IPS-18c (cell line): ENCODE data around the gene KITLG.
A peak's percentile ranks its signal among the peaks of the same experiment; 100 is the strongest.

Source experiments
- H3K4me3 ChIP-seq: 2 replicates; pipeline ENCODE4 v1.7.0; 2013; ENCODE audit warnings: low read depth, mild to moderate bottlenecking, low read length, moderate library complexity; ENCODE audit not compliant: insufficient read depth
- H3K9me3 ChIP-seq: one replicate; pipeline ENCODE4 v1.6.1; 2013; ENCODE audit warnings: mild to moderate bottlenecking, low read length, moderate library complexity; ENCODE audit not compliant: control insufficient read depth, insufficient read depth

KITLG gene

DNA sequence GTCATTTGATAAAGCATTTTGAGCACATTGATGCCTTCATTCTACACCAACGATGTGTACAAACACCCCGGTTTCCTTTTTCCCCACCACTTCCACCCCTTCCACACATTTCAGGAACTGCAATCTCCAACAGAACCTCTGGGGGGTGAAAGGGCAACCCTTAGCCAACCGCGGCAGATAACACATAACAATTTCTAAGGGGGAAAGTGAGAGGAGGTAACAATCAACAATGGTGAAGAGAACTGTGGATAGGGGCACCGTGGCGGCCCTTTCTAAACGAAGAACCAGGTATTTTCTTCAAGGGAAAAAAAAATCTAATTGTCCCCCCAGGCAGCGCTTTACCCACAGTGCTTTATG lies 1.1 kb downstream of the KITLG start:
- Histone ChIP-seq H3K9me3 (no peaks in the 10 kb centered on the region), H3K4me3 (peak overlapping the region; percentile 80)

DNA sequence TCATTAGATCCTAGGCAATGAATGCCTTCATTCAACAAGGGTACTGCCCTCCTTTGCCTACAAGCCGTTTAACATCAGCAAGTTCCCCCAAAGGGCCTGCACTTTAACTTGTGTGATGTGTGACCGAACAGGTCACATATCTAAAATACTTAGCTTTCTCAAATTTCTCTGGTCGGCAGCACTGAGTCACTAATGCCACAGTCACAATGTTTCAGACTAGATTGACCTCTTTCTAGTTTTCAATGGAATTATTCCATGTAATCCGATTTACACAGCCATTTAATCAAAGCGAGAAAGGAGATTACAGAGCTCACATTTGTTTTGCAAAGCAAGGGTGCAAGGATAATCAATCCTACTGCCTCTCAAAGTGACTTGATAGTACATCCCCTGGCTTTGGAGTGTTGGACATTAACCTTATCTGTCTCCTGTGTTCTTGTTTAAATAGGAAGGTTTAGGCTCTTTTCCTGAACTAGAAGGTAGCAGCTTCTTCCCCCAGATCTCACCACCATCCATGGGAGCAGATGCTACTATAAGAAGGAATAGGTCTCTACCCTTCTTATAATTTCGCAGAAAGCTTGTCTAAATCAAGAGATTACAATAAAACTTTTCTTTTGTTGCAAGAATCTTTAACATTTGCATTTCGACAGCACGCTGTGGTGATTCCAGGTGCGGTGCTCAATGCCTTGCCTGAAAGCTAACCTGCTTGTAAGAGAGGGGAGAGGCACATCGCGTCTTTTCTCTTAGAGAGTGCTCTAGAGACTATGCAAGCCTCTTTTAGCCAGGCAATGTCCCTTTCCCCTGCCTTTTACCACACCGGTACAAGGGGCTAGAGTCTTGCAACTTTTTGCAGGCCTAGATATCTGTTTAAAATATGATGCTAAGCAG lies 1.8 kb downstream of the KITLG start:
- Histone ChIP-seq H3K4me3 (peak overlapping the region; percentile 80; the same call in 1 of the 2 replicates), H3K9me3 (no peaks in the 10 kb centered on the region)

DNA sequence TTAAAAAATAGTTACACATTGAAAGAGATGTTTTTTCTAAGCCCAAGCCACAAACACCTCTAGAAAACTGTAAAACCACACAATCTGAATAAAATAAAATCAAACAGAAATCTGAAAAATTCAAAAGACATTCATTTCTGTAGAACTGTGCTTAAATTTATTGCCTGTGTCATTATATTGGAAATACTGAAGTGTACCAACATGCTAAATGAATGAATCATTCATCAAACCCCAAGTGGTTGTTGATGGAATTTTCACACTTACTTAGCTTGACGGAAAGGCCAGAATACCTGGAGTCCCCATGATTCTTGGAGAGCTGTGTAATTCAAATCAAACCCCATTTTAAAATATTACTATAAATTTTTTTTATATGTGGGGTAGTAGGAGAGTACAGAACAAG lies 2.7 kb downstream of the KITLG start:
- Histone ChIP-seq H3K4me3 (no peak overlapping the region), H3K9me3 (no peaks in the 10 kb centered on the region)

DNA sequence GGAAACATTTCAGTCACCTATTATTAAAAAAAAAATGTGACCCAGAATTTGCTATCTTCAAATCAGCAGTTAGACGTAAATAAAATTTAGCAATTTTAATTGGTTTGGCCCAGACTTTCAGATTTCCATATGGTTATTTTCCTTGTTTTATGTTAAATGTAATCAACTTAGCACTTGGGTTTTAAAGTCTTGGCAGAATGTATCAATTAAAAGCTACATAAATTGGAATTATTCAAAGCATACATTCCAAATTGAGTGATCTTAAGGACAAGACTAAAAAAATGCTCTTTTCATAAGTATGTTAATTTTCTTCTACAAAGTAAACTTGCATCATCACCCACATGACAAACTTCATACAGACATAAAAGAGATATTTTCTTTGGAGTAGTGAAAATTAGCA lies 3.4 kb downstream of the KITLG start:
- Histone ChIP-seq H3K9me3 (no peaks in the 10 kb centered on the region), H3K4me3 (no peak overlapping the region)

DNA sequence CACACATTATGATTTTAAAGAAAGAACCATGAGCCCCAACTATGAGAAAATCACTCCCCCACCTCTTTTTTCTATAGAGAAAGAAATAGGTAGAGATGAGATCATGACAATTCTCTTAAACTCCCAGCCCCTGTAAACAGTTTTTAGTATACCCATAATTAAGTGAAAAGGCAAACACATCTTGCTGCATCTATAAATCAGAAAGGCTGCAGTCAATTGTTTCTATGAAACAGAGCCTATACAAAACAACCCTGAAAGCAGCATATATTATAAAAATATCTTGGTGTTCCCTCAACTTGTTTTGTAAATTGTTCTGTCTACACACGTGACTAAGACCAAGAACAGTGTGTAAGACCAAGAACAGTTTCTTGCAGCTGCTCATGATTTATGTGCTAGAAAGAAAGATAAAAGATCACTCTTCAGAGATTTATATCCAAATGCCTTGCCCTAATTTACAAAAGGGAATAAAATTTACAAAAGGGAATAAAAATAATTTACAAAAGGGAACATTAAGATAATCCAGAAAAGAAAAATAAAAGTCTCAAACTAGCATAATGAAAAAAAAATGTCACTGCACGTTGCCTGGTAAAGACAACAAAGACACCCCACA lies 4.8 kb downstream of the KITLG start:
- H3K4me3 ChIP-seq, result no peak overlapping the region
- no peaks in the 10 kb centered on the region for H3K9me3 ChIP-seq

DNA sequence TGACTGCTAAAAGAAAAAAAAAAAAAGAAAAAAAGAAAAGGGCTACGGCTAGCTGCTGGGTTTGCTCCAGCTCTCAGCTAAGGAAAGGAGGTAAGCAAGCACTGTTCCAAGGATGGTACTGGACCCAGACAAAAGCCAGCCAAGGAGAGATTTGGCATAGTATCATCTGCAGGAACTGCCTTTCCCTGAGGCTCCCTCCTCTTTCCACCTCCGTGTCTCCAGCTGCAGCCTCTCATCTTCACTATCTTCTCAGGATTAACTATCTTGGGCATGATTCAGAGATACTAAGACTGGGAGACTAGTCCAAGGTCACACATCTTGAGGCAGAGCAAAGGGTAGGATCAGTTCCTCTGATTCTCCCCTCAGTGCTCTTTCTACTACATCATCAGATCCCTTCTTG lies 6.0 kb downstream of the KITLG start:
- Histone ChIP-seq H3K4me3 (no peak overlapping the region), H3K9me3 (no peaks in the 10 kb centered on the region)

DNA sequence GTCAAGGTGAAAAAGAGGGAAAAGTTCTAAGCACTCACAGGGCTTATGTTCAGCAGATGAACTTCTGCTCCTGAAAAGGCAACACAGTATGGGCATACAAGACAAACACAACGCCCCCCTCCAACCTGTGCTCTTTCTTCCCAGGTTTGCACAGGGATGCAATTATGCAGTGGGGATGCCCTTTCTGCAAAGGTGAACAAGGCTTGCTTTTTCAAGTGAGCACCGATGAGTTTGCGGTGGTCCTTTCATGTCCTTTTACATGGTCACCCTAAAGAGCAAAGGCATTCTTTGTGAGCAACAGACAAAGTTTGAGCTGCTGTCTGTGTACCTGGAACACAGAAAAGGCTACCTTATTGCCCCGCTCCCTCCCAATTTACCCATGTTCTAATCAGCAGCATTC lies 6.7 kb downstream of the KITLG start:
- Histone ChIP-seq H3K4me3 (no peak overlapping the region), H3K9me3 (no peaks in the 10 kb centered on the region)

DNA sequence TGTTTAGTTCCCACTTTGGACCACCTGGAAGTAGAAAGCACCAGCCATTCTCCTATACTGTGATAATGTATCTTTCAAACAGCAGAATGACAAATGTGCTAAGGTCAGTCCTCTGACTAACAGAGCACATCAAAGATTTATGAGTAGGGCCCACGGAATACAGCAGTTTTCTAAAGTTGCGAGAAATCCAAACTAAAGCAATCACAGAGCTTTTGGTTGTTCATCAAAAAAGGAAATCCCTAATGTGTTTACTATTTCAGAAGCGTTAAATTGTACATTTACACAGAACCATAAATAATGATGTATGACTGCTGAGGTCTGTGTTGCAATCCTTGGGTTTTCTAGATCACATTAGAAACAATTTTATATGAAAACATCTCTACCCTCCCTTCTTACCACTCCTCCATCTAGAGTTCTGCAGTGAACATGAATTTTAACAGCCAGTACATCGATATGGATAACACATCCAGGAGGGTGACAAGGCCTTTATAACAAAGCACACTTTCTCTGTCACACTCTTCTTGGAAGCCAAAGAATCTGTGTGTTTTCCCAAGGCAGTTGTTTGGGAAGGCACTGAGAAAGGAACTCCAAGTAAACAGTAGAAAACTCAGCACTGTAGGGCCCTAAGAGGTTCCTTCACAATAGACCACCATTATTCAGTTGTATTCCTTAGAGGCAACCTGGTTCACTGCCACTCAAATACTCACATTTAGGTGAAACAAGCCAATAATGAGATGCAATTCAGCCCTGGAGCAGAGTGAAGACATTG lies 7.3 kb downstream of the KITLG start:
- Histone ChIP-seq H3K9me3 (no peaks in the 10 kb centered on the region), H3K4me3 (no peak overlapping the region)

DNA sequence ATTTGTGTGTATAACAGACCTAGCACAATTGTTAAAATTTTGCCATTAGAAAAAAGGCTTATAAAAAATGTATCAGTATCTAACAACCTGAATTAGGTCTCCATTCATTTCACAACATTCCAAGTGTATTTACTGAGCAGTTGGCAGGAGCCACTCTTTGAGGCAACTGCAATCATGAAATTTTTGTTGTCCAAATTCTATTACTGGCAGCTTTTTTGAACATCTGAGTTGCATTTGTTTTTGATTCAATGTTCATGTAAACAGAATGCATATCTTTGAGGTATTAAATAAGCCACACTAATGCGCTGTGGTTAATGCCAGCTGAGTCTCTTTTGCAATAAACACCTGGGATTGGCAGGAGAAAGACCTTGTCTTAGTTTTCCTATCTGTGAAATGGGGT lies 8.7 kb downstream of the KITLG start:
- H3K4me3 ChIP-seq, result no peak overlapping the region
- H3K9me3 ChIP-seq, result no peaks in the 10 kb centered on the region

DNA sequence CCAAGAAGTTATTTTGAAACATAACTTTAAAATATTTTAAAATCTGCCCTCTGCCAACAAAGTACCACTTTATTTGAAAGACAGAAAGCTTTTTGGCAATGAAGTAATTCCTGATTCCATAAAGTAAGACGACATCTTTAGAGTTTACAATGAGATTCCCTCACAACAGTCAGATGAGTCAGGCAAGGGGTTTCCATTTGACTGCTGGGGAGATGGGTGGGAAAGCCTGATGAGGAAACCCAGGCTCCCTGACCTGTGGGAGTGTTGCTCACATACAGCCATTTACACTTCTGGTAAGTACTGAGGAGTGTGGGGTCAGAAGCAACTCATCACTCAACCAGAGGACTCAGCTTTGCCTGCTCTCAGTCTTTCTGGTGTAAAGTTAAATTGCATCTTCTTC lies 10.2 kb downstream of the KITLG start:
- no peak overlapping the region for H3K4me3 ChIP-seq
- no peaks in the 10 kb centered on the region for H3K9me3 ChIP-seq

DNA sequence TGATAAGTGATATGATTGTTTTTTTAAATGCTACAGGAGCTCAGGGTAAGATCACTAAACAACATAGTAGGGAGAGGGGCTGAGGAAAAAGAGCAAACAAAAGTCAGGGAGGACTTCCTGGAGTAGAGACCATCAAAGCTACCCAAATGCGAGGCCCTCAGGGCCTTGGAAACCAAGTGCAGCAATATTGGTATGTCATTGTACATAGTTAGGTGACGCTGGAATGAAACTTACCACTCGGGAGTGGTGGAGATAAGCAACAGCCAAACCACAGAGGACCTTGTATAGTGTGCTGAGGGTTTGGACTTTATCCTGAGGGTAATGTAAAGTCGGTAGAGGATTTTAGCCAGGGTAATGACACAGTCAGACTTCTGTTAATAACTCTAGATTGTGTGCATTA lies 13.8 kb downstream of the KITLG start:
- Histone ChIP-seq H3K9me3 (no peaks in the 10 kb centered on the region), H3K4me3 (no peak overlapping the region)

DNA sequence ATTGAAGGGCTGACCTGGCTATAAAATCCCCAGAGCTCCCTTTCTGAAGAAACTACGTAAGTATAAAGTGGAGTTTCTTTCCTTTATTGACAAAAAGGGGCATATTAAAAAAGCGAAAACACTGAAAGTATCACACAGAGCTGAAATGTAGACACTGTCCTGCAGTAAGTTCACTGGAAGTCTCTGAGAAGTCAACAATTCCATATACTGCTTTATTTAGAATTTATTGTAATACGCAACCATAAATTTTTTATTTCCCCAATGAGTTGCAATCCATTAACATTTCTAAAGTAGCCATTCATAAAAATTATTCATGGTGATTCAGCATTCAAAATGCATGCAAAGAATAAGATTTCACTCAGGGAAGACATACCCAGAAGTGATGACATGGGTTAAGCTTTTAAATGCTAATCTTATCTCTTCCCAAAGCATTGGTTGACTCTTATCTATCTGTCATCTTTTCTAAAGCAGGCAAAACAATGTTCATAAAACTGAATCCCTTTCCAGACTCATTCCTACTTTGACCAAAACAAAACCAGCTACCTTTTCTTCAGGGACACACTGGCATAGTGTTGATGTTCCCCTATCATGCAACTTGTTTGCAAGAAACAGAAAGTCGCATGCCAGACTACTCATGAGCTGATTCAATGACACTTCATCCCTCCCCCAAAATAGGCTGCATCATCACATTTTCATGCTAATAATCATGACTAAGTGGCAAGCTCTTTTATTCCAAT lies 17.3 kb downstream of the KITLG start:
- H3K4me3 ChIP-seq, result no peak overlapping the region
- no peaks in the 10 kb centered on the region for H3K9me3 ChIP-seq

DNA sequence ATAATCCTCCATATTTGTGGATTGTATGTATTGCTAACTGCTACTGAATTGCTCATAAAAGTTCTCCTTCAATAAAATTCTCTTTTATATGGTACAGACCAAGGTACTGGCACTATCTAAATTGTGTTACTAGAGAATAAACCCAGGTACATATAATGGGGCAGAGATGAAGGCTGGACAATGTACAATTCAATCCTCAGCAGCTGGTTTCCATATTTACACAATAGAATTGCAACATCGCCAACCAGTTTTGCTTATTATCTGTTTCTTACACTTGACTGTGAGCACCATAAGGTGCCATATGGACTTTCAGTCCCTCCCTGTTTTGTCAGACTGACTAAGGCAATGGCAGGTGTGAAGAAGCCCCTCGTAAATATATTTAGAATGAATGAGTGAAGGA lies 18.1 kb downstream of the KITLG start:
- no peaks in the 10 kb centered on the region for H3K9me3 ChIP-seq
- no peak overlapping the region for H3K4me3 ChIP-seq

DNA sequence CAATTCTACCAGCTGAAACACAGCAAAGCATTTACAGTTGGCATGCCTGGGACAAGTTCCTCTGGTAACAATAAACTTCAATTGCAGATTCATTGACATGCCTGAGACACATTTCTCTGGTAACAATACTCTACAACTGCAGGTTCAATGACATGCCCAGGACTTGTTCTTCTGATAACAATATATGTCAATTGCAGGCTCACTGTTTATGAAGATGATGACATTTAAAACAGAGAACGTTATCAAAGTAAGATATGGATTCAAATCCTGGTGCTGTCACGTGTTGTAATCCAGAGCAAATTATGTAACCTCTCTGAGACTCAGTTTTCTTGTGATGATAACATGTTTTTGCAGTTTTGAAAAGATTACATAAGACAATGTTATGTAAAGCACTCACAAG lies 20.5 kb downstream of the KITLG start:
- no peak overlapping the region for H3K4me3 ChIP-seq
- H3K9me3 ChIP-seq, result no peaks in the 10 kb centered on the region

DNA sequence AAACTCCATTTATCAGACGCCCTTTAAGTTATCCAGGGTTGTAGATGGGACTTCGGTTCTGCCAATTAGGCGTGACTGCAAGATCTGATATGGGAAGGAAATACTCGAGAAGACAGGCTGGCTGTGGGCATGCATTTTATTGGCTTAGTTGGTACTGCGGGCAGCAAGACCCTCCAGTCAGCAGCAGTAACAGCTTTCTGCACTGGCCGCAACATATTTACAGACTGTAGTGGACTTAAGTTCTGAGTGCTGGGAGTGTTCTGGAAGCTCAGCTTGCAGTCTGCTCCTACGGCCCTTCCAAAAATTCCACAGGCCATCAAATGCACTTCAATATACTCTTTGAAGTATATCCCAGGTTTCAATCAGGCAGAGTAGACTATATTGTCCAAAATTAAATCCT lies 21.1 kb downstream of the KITLG start:
- no peaks in the 10 kb centered on the region for H3K9me3 ChIP-seq
- H3K4me3 ChIP-seq, result no peak overlapping the region

DNA sequence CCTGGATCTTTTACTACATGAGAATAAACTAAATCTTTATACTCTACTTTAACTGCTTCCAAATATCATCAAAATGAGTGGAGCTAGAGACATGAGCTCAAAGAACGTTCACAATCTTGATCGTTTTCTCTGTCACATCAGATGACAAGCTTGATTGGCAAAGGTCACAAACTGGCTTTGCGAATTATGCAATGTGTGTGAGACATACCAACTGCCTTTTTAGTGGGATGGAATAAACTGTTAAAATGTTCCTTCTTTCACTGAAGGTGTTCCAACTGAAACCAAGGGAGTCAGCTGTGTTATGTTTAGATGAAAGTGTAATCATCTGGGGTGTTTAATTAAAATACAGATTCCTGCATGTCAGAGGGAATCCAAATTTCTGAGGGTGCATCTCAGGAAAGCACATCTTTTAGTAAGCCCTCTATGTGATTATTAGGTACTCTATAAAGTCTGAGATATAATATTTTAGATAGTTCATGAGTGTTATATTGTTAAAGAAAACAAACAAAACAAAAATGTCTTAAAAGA lies 21.9 kb downstream of the KITLG start:
- no peak overlapping the region for H3K4me3 ChIP-seq
- no peaks in the 10 kb centered on the region for H3K9me3 ChIP-seq

DNA sequence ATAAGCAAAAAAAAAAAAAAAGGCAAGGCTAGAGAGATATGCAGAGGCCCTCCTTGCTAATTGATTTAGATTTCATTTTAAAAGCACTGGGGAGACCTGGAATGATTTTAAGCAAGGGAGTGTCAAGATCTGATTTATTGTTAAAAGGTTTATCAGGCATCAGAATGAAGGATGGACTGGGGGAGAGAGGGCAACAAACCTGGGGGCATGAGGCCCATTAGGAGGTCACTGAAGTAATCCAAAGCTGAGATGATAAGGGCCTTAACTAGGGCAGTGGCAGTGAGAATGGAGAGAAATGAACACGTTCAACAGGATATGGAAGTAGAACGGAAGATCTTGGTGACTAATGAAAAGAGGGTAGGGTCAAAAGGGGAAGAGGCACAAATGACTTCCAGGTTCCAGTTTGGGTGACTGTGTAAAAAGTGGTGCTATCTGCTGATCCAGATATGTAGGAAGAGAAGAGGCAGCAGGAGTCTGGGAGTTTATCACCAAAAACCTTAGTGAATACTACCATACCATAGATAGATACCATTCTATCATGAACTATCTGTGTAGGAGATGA lies 24.0 kb downstream of the KITLG start:
- no peaks in the 10 kb centered on the region for H3K9me3 ChIP-seq
- H3K4me3 ChIP-seq, result no peak overlapping the region
